Right renal cortex interstitium (tissue), 3 donors: Measurements from ENCODE around the gene TOR2A. TPM values are rescaled to one million over a fixed set of nuclear protein-coding genes. Genes with fewer than 3 reads are reported as not detected.

ENCODE experiments used
- polyA plus RNA-seq, 3 donors: library from polyadenylated mRNA; unstranded; fragments of 120-200 nt; gene quantifications; one replicate each; pipeline ENCODE4 v1.2.1, GENCODE V29; 2013; ENCODE audit not compliant: insufficient read length in 3 of 3

TOR2A gene
- polyA plus RNA-seq, 3 donors, result 12.3 to 15.6 (median 13.4) TPM

Other genes starting within 250 kb of the TOR2A start
- gene STXBP1, start 123.0 kb downstream of the TOR2A start, polyA plus RNA-seq, result 10 to 100 TPM; 23.4 to 29.9 (median 26.3) TPM
- gene CFAP157, start 28.3 kb downstream of the TOR2A start, polyA plus RNA-seq, result 1 to 10 TPM; 2.7 to 3.3 (median 2.9) TPM
- gene PTRH1, start 19.6 kb downstream of the TOR2A start, polyA plus RNA-seq, result 1 to 10 TPM; 6.6 to 9.6 (median 7.5) TPM
- gene TTC16, start 19.2 kb downstream of the TOR2A start, polyA plus RNA-seq, result under 1 TPM; 0.14 to 0.26 (median 0.20) TPM
- gene SH2D3C, start 43.4 kb upstream of the TOR2A start, polyA plus RNA-seq, result 10 to 100 TPM; 12.1 to 15.1 (median 12.6) TPM
- 10 to 100 TPM; 69.3 to 69.7 (median 69.3) TPM for gene CDK9, start 50.7 kb upstream of the TOR2A start, polyA plus RNA-seq
- gene FPGS, start 67.6 kb upstream of the TOR2A start, polyA plus RNA-seq, result 10 to 100 TPM; 35.6 to 42.0 (median 39.4) TPM
- 10 to 100 TPM; 72.5 to 78.1 (median 74.0) TPM for gene ENG, start 119.4 kb upstream of the TOR2A start, polyA plus RNA-seq
- 10 to 100 TPM; 33.9 to 40.0 (median 36.4) TPM for gene AK1, start 142.4 kb upstream of the TOR2A start, polyA plus RNA-seq
- 10 to 100 TPM; 39.7 to 47.3 (median 43.1) TPM for gene ST6GALNAC6, start 164.3 kb upstream of the TOR2A start, polyA plus RNA-seq
- gene ST6GALNAC4, start 181.7 kb upstream of the TOR2A start, polyA plus RNA-seq, result 10 to 100 TPM; 10.6 to 11.8 (median 11.6) TPM
- gene PIP5KL1, start 195.5 kb upstream of the TOR2A start, polyA plus RNA-seq, result 1 to 10 TPM; 1.1 to 1.6 (median 1.1) TPM
- gene DPM2, start 202.6 kb upstream of the TOR2A start, polyA plus RNA-seq, result 10 to 100 TPM; 33.3 to 37.4 (median 36.5) TPM
- 10 to 100 TPM; 23.3 to 33.9 (median 26.6) TPM for gene EEIG1, start 245.7 kb upstream of the TOR2A start, polyA plus RNA-seq